HG03196 (cell line): ENCODE results near the gene SLC23A2.

Experiments used
- ATAC-seq: cut with Tn5 transposase; IDR thresholded peaks from one replicate; pipeline ENCODE4 v1.9.1; 2021; ENCODE audit not compliant: unreplicated experiment

Gene SLC23A2

GRCh38 chr20:4904127-4904860, 97.0 kb downstream of the SLC23A2 start:
- no peak for ATAC-seq

- ATAC-seq, result no peak
Measured at GRCh38 chr20:4902788-4903187, 98.5 kb downstream of the SLC23A2 start.

GRCh38 chr20:4901031-4901818, 100.1 kb downstream of the SLC23A2 start:
- ATAC-seq, result no peak

GRCh38 chr20:4898282-4899244, 102.7 kb downstream of the SLC23A2 start:
- ATAC-seq, result no peak

GRCh38 chr20:4897600-4897999, 103.7 kb downstream of the SLC23A2 start:
- no peak for ATAC-seq

- no peak for ATAC-seq
Measured at GRCh38 chr20:4896971-4897497, 104.3 kb downstream of the SLC23A2 start.

- no peak for ATAC-seq
Measured at GRCh38 chr20:4896119-4896702, 105.1 kb downstream of the SLC23A2 start.

- ATAC-seq, result no peak
Measured at GRCh38 chr20:4894981-4895381, 106.3 kb downstream of the SLC23A2 start.

- no peak for ATAC-seq
Measured at GRCh38 chr20:4894409-4894808, 106.9 kb downstream of the SLC23A2 start.

- no peak for ATAC-seq
Measured at GRCh38 chr20:4893709-4894108, 107.6 kb downstream of the SLC23A2 start.

GRCh38 chr20:4891997-4892396, 109.3 kb downstream of the SLC23A2 start:
- ATAC-seq, result no peak

GRCh38 chr20:4891190-4891763, 110.0 kb downstream of the SLC23A2 start:
- ATAC-seq, result no peak

- no peak for ATAC-seq
Measured at GRCh38 chr20:4889446-4889845, 111.9 kb downstream of the SLC23A2 start.

GRCh38 chr20:4887586-4887985, 113.7 kb downstream of the SLC23A2 start:
- no peak for ATAC-seq

- no peak for ATAC-seq
Measured at GRCh38 chr20:4886771-4887527, 114.4 kb downstream of the SLC23A2 start.

- ATAC-seq, result no peak
Measured at GRCh38 chr20:4885877-4886276, 115.4 kb downstream of the SLC23A2 start.

- ATAC-seq, result no peak
Measured at GRCh38 chr20:4883546-4883945, 117.8 kb downstream of the SLC23A2 start.

GRCh38 chr20:4883051-4883450, 118.3 kb downstream of the SLC23A2 start:
- ATAC-seq, result no peak

- ATAC-seq, result no peak
Measured at GRCh38 chr20:4881006-4881730, 120.1 kb downstream of the SLC23A2 start.
